HG02623 (cell line): ENCODE results near the gene RDX.

Experiments used
- ATAC-seq: cut with Tn5 transposase; IDR thresholded peaks from one replicate; pipeline ENCODE4 v1.9.1; 2021; ENCODE audit warnings: moderate library complexity; ENCODE audit not compliant: unreplicated experiment

RDX gene

GRCh38 chr11:110147962-110148709, 148.3 kb downstream of the RDX start:
- ATAC-seq, result no peak

- ATAC-seq, result no peak
Measured at GRCh38 chr11:110141812-110142211, 154.6 kb downstream of the RDX start.

- no peak for ATAC-seq
Measured at GRCh38 chr11:110134110-110134509, 162.3 kb downstream of the RDX start.

GRCh38 chr11:110133160-110133559, 163.3 kb downstream of the RDX start:
- ATAC-seq, result no peak

GRCh38 chr11:110131386-110132123, 164.9 kb downstream of the RDX start:
- no peak for ATAC-seq

GRCh38 chr11:110130642-110131238, 165.7 kb downstream of the RDX start:
- no peak for ATAC-seq

- ATAC-seq, result no peak
Measured at GRCh38 chr11:110128161-110128560, 168.3 kb downstream of the RDX start.

GRCh38 chr11:110126936-110127335, 169.5 kb downstream of the RDX start:
- ATAC-seq, result no peak

GRCh38 chr11:110125632-110126031, 170.8 kb downstream of the RDX start:
- no peak for ATAC-seq
